ENCODE measurements around the gene ARHGEF6.
"Not testable (repeated sequence)": the region's sequence is repeated elsewhere in the genome, so short reads cannot be mapped to it uniquely, and the experiment has no call there.

The ARHGEF6 gene, protein sequence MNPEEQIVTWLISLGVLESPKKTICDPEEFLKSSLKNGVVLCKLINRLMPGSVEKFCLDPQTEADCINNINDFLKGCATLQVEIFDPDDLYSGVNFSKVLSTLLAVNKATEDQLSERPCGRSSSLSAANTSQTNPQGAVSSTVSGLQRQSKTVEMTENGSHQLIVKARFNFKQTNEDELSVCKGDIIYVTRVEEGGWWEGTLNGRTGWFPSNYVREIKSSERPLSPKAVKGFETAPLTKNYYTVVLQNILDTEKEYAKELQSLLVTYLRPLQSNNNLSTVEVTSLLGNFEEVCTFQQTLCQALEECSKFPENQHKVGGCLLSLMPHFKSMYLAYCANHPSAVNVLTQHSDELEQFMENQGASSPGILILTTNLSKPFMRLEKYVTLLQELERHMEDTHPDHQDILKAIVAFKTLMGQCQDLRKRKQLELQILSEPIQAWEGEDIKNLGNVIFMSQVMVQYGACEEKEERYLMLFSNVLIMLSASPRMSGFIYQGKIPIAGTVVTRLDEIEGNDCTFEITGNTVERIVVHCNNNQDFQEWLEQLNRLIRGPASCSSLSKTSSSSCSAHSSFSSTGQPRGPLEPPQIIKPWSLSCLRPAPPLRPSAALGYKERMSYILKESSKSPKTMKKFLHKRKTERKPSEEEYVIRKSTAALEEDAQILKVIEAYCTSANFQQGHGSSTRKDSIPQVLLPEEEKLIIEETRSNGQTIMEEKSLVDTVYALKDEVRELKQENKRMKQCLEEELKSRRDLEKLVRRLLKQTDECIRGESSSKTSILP

DNA sequence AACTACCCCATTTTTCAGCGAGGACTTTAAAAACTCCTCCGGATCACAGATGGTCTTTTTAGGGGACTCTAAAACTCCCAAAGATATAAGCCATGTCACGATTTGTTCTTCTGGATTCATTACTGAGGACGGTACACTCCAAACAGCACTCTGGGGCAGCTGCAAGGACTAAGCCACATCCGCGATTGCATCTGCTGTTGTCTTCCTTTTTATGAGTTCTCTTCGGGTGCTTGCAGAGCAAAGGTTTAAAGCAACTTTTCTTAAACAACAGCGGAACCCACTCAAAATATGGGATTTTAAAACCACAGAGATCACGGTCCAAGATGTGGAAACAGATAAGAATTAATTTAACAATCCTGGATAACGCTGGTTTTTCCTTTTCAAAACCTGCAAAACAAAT, at the start of gene ARHGEF6:
Gene ARHGEF6, minus strand, starts transcription at position 170 of the 400 bp plus-strand sequence. Its CDS starts 50 bp downstream, at position 120.
- in situ Hi-C loops (cut with HindIII; ENCODE audit: low sequenced_read_pairs): no loop called here

DNA sequence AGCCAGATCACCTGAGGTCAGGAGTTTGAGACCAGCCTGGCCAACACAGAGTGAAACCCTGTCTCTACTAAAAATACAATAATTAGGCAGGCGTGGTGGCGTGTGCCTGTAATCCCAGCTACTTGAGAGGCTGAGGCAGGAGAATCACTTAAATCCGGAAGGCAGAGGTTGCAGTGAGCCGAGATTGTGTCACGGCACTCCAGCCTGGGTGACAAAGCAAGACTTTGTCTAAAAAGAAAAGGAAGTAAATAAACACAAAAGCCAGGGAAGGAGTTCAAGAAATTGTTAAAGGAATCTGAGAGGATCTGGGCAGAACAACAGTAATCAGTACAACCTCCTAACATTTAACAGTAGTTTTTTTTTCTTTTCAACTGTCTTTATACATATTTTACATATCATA, 48.7 kb upstream of the ARHGEF6 start:
- in situ Hi-C loops (cut with HindIII; ENCODE audit: low sequenced_read_pairs): no loop called here

DNA sequence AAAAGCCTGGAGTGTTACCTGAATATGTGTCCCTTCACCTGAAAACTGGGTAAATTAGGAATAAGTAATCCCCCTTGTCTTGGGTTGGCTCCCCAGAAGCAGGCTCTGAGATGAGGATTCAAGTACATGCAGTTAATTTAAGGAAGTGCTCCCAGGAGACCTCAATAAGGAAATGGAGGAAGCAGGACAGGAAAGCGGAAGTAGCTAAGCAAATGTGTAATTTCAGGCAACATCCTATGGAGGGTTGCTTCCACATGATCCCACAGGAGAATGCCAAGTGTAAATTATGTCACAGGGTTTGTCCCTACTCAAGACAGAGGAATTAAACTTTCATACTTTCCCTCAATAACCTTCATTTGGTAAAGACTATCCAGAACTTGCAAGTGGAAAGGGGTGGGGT, 48.1 kb upstream of the ARHGEF6 start:
- in situ Hi-C loops (cut with HindIII; ENCODE audit: low sequenced_read_pairs): no loop called here

DNA sequence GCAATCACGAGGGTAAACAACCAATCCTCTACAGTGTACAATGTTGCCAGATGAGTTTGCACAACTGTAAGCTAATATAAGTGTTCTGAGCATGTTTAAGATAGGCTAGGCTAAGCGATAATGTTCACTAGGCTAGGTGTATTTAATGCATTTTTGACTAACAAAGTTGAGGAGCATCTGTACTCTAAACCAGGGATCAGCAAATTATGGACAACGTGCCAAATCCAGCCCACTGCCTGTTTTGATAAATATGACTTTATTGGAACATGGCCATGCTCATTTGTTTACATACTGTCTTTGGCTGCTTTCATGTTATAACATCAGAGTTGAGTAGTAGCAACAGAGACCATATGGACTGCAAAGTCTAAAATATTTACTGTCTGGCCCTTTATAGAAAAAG, 46.3 kb upstream of the ARHGEF6 start:
- in situ Hi-C loops (cut with HindIII; ENCODE audit: low sequenced_read_pairs): no loop called here

DNA sequence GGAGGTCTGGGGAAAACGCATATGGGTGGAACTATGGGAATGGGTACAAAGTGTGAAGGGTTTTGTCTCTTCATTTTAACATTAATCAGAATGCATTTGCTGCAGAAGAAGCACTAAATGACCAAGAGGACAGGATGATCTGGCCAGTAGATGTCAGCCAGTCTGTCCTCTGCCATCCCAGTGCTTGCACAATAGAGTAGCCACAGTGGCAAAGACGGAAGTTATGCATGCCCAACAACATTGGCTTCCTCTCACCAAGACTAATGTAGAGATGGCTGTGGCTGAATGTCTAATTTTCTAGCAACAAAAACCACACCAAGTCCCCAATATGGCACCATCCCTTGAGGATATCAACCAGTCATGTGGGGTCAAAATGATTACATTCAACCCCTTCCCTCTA, 45.0 kb upstream of the ARHGEF6 start:
- in situ Hi-C loops (cut with HindIII; ENCODE audit: low sequenced_read_pairs): no loop called here

DNA sequence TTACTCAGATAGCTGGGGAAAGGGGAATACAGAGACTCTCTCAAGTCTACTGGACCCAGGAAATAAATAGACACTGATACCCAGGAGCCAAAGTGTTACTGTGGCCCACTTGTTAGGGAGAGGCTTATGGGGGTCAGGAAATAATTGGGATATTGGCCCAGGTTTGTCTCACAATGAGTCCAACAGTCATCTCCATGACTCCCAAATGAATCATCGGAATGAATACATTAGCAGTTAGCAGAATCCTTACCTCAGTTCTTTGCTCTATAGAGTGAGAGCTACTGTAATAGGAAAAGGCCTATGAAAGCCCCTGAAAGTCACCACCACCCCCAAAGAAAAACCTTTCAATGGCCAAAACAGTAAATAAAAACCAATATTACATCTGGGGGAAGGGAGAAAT, 42.4 kb upstream of the ARHGEF6 start:
- in situ Hi-C loops (cut with HindIII; ENCODE audit: low sequenced_read_pairs): no loop called here

DNA sequence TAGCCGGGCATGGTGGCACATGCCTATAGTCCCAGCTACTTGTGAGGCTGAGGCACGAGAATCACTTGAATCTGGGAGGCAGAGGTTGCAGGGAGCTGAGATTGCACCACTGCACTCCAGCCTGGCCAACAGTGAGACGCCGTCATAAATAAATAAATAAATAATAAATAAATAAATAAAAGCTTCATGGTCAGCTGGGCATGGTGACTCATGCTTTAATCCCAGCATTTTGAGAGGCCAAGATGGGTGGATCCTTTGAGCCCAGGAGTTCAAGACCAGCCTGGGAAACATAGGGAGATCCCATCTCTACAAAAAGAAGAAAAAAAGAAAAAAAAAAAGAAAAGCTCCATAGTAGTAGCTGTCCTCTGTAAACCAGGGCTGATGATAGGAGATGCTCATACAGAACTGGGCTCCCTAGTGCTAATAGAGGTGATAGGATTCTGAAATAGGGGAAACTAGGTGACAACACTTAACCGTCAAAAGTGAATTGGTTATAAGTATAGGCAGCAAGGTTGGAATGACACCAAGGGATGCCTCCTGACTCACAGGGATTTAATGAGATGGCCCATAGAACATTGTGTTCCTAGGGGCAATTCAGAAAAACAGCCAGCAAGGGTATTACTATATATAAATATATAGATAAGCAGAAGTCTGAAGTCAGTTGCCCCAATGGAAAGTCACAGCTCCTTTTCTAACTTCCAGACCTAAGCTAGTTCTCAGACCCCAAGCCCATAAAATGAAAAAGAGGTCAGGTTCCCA, 41.8 kb upstream of the ARHGEF6 start:
- in situ Hi-C loops (cut with HindIII; ENCODE audit: low sequenced_read_pairs): no loop called here

DNA sequence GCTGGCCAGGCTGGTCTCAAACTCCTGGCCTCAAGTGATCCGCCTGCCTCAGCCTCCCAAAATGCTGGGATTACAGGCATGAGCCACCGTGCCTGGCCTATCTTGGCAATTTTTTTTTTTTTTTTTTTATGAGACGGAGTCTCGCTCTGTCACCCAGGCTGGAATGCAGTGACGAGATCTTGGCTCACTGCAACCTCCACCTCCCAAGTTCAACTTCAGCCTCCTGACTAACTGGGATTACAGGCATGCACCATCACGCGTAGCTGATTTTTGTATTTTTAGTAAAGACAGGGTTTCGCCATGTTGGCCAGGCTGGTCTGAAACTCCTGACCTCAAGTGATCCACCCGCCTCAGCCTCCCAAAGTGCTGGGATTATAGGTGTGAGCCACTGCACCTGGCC, 39.0 kb upstream of the ARHGEF6 start:
- in situ Hi-C loops (cut with HindIII; ENCODE audit: low sequenced_read_pairs): not testable (repeated sequence)

DNA sequence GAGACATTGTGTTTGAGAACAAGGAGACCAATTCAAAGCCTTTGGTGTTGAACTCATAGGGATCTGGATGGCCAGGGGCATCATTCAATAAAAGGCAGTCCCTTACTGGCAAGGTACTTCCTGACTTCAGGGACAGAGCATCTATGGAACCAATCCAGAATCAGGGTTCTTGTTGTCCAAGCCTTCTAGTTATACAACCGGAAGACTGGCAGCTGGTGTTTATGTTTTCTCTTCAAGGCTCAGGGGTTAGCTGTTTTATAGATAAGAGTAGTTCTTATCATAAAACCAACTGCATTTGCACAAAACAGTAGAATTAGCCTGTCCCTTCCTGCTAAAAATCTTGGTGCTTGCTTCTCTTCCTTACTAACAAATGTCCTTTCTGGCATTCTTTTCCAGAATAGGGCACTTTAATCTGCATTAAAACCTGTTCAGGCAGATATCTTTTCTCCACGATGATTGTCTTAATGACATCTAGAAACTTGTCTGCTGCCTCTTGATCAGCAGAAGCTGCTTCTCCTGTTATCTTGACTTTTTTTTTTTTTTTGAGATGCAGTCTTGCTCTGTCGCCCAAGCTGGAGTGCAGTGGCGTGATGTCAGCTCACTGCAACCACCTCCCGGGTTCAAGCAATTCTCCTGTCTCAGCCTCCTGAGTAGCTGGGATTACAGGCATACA, 38.4 kb upstream of the ARHGEF6 start:
- in situ Hi-C loops (cut with HindIII; ENCODE audit: low sequenced_read_pairs): no loop called here

DNA sequence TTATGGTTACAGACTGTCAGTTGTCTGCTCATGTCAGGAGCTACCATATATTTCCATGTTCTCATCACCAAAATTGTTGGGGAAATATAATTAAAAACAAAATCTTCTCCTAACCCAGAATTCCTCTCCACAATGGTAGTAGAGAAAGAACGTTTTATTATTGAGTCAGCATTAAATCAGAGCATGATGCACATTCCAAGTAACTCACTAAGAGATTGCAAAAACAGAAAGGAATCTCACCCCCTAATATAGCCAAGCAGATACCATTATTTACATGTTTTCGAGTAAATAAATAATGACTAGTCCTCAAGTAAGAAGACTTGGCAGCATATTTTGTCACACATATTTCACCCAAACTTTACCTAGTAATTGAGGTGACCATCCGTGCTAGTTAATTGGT, 36.2 kb upstream of the ARHGEF6 start:
- in situ Hi-C loops (cut with HindIII; ENCODE audit: low sequenced_read_pairs): no loop called here

DNA sequence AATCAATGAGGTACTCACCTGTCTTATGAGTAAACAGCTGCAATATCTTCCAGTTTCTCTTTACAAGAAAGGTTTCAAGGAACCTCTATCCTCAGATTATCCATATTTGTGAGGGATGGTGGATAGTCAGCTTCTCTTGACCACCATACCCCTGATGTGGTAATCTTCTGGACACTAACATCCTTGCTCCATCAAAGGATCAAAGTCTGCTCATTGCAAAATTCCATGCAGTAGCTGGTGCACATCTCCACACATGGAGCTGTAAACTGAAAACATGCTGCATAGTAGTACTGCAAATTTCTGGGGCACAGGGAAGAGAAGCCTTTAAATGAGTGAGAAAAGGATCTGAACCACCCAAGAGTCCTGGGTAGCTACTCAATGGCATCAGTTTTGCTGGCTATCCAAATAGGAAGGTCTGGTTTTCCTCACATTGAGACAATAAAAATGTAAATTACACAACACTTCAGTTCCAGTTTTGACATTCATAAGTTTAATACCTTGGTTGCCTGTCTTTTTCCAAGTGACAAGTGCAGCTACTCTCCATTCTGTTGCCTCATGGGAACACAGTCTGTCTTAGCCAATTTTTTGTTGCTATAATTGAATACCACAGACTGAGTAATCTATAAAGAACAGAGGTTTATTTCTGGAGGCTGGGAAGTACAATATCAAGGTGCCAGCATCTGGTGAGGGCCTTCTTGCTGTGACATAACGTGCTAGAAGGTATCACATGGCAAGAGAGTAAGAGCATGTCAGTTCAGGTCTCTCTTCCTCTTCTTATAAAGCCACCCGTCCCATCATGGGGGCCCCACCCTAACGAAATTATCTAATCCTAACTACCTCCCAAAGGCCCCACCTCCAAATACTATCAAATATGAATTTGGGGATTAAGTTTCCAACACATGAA, 34.4 kb upstream of the ARHGEF6 start:
- in situ Hi-C loops (cut with HindIII; ENCODE audit: low sequenced_read_pairs): no loop called here

DNA sequence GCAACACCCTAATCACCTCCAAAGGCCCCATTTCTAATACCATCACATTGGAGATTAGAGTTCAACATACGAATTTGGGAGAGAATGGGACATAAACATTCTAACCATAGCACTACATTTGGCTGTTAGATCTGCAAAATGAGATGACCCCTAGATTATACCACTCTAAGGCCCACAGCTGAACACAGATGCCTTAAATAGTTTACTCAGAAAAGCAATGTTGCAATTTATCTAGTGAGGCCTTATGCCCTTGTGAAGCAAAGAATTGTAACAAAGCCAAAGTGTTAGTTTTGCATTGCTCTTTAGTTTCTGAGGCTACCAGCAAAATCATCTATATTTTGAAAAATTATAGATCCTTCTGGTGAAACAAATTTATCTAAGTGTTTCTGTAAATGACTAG, 31.6 kb upstream of the ARHGEF6 start:
- in situ Hi-C loops (cut with HindIII; ENCODE audit: low sequenced_read_pairs): no loop called here

DNA sequence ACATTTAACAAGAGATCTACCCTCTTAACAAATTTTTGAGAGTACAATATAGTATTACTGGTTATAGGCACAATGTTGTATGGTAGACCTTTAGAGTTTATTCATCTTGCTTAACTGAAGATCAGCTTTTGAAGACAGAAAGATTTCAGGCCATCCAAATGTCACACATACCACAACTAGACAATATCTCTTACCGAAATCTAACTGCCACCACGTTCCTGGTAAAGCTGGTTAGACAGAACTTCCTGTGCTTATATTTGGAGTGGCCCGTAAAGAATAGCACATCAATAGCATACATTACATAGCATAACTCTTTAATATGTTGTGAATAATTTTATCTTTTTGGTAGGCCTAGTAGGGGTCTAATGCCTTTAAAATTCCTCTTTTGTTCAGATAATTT, 29.8 kb upstream of the ARHGEF6 start:
- in situ Hi-C loops (cut with HindIII; ENCODE audit: low sequenced_read_pairs): no loop called here

DNA sequence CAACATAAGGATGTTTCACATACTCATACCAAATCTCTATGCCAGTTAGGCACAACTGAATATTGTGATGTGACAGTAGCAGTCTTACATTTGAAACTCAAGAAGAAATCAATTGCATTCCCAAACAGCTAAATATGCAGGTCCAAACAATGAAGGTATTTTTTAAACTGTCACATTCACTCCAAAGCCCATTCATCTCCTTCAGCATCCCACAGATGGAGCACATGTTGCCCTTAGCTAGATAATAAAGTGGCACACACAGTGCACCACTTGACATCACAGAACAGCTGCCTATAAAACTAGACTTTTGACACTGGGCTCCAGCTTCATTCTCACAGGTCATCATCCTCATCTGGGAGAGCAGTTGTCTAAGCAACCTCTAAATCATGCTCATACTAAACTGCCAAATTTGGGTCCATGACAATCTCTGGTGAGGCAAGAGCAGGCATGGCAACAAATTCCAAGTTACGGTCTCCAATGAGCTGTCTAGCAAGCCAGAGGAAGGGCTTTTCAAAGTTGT, 26.2 kb upstream of the ARHGEF6 start:
- in situ Hi-C loops (cut with HindIII; ENCODE audit: low sequenced_read_pairs): no loop called here

DNA sequence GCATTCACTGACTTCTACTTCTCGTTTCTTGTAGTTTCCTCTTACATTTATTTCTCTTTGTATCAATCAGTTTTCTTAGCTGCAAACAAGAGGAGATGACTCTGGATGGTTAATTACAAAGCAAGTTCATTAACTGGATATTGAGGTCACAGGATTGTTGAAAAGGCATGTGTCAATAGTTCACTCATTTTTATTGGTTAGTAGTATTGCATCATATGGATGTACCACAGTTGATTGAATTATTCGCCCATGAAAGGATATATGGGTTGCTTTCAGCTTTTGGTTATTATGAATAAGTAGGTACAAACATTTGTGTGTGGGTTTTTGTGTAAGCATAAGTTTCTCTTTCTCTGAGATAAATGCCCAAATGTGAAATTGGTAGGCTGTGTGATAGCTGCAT, 21.8 kb upstream of the ARHGEF6 start:
- in situ Hi-C loops (cut with HindIII; ENCODE audit: low sequenced_read_pairs): no loop called here

DNA sequence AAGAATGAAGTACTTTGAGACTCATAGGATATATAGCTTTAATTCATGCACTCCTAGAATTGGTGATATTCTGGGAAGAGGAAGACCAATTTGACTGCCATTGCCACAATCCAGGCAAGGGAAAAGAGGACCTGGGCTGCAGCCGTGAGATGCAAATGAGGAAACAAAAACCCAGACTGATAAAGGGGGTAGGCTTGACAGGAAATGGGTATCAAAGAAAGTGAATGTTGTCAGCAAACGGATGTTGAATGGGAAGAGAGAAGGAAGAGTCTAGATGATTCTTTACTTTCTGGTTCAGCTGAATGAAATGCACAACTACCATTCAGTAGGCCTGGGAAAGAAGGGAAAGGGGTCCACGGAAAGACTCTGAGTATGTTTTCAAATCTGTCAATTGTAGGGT, 17.1 kb upstream of the ARHGEF6 start:
- in situ Hi-C loops (cut with HindIII; ENCODE audit: low sequenced_read_pairs): no loop called here

DNA sequence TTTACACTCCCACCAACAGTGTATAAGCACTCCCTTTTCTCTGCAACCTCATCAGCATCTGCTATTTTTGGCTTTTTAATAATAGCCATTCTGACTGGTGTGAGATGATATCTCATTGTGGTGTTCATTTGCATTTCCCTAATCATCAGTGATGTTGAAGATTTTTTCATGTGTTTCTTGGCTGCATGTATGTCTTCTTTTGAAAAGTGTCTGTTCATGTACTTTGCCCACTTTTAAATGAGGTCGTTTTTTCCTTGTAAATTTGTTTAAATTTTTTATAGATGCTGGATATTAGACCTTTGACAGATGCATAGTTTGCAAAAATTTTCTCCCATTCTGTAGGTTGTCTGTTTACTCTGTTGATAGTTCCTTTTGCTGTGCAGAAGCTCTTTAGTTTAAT, 14.4 kb upstream of the ARHGEF6 start:
- in situ Hi-C loops (cut with HindIII; ENCODE audit: low sequenced_read_pairs): not testable (repeated sequence)

DNA sequence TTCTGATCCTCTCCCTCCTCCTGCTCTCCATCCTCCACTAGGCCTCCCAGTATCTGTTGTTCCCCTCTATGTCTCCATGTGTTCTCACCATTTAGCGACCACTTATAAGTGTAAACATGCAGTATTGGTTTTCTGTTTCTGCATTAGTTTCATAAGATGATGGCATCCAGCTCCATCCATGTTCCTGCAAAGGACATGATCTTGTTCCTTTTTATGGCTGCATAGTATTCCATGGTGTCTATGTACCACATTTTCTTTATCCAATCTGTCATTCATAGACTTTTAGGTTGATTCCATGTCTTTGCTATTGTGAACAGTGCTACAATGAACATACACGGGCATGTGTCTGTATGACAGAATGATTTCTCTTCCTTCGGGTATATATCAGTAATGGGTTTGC, 13.9 kb upstream of the ARHGEF6 start:
- in situ Hi-C loops (cut with HindIII; ENCODE audit: low sequenced_read_pairs): not testable (repeated sequence)

DNA sequence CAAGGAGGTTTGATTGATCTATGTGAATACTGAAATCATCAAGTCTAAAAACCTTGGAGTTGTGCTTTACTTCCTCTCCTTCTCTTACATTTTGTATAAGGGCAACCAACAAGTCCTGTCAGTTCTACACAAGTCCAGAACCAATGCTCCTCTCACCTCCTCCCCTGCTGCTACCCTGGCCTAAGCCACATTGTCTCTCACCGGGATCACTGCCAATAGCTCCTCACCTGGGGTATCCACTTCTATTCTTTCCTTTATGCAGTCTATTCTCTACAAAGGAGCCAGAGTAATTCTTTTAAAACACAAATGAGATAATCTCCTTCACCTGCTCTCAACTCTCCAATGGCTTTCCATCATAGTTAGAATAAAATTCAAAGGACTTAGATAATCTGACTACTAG, 13.3 kb upstream of the ARHGEF6 start:
- in situ Hi-C loops (cut with HindIII; ENCODE audit: low sequenced_read_pairs): no loop called here

DNA sequence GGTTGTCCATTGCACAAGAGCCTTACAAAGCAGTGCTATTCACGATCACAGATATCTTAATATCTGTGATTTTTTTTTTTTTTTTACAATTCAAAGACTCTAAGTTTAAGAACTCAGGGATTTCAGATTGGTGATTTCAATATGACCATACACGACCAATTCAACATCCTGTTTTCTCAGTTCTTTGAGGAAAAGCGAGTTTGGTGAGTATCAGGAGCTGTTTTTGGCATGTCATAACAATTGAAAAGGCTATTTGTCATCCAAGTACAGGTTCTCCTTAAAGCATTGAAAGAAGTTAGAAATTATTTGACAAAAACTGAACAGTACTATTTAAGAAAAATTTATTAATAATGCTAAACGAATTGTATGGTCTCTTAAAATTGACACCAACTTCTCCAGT, 9.1 kb upstream of the ARHGEF6 start:
- in situ Hi-C loops (cut with HindIII; ENCODE audit: low sequenced_read_pairs): no loop called here

All from DLD1 (cell line).